HEK293 (cell line): ENCODE results near the gene EGFR.

Experiments used
- CTCF ChIP-seq: fragments of 450-650 bp; formaldehyde crosslinking; IDR thresholded peaks from 2 replicates; pipeline ENCODE4 v1.5.1; 2016; ENCODE audit warnings: missing biosample characterization, missing genetic modification characterization
- KLF17 ChIP-seq: fragments of 450-650 bp; formaldehyde crosslinking; IDR thresholded peaks from 2 replicates; pipeline ENCODE4 v1.5.1; 2016; ENCODE audit warnings: missing biosample characterization, missing genetic modification characterization
- PRDM10 ChIP-seq: fragments of 450-650 bp; formaldehyde crosslinking; IDR thresholded peaks from 2 replicates; pipeline ENCODE4 v1.5.1; 2016; ENCODE audit warnings: missing biosample characterization, missing genetic modification characterization
- PRDM6 ChIP-seq: fragments of 450-650 bp; formaldehyde crosslinking; IDR thresholded peaks from 2 replicates; pipeline ENCODE4 v1.5.1; 2017; ENCODE audit warnings: missing biosample characterization, missing genetic modification characterization
- REST ChIP-seq: fragments of 450-650 bp; formaldehyde crosslinking; IDR thresholded peaks from 2 replicates; pipeline ENCODE4 v1.5.1; 2016; ENCODE audit warnings: missing biosample characterization, missing genetic modification characterization
- ZBTB21 ChIP-seq: fragments of 450-650 bp; formaldehyde crosslinking; IDR thresholded peaks from 2 replicates; pipeline ENCODE4 v1.5.1; 2017; ENCODE audit warnings: missing biosample characterization, missing genetic modification characterization
- ZBTB48 ChIP-seq: fragments of 450-650 bp; formaldehyde crosslinking; IDR thresholded peaks from 2 replicates; pipeline ENCODE4 v1.5.1; 2016; ENCODE audit warnings: missing biosample characterization, missing genetic modification characterization
- ZNF221 ChIP-seq: fragments of 450-650 bp; formaldehyde crosslinking; IDR thresholded peaks from 2 replicates; pipeline ENCODE4 v1.5.1; 2017; ENCODE audit warnings: missing biosample characterization, missing genetic modification characterization, borderline replicate concordance
- ZNF280D ChIP-seq: fragments of 450-650 bp; formaldehyde crosslinking; IDR thresholded peaks from 2 replicates; pipeline ENCODE4 v1.5.1; 2016; ENCODE audit warnings: missing biosample characterization, missing genetic modification characterization
- ZNF530 ChIP-seq: fragments of 450-650 bp; formaldehyde crosslinking; IDR thresholded peaks from 2 replicates; pipeline ENCODE4 v1.5.1; 2016; ENCODE audit warnings: low read depth, missing biosample characterization, missing genetic modification characterization
- ZNF549 ChIP-seq: fragments of 450-650 bp; IDR thresholded peaks from 2 replicates; pipeline ENCODE4 v1.5.1; 2018; ENCODE audit warnings: missing biosample characterization, missing genetic modification characterization, mild to moderate bottlenecking, inconsistent platforms, moderate library complexity
- ZSCAN16 ChIP-seq: fragments of 450-650 bp; formaldehyde crosslinking; IDR thresholded peaks from 2 replicates; pipeline ENCODE4 v1.5.1; 2016; ENCODE audit warnings: missing biosample characterization, missing genetic modification characterization

GRCh38 chr7:55036950-55037736, 18.3 kb downstream of the EGFR start:
- TF ChIP-seq CTCF = no peak
- no peak for TF ChIP-seq PRDM6
- no peak for TF ChIP-seq ZNF221
- TF ChIP-seq ZSCAN16 (tag by site-specific recombination) = no peak
- TF ChIP-seq ZBTB21 (tag by site-specific recombination) = no peak
- TF ChIP-seq ZNF530 (tag by site-specific recombination) = no peak
- TF ChIP-seq KLF17 (tag by site-specific recombination) = no peak
- no peak for TF ChIP-seq ZBTB48 (tag by site-specific recombination)
- TF ChIP-seq REST (tag by site-specific recombination) = no peak
- no peak for TF ChIP-seq PRDM10 (tag by site-specific recombination)
- TF ChIP-seq ZNF280D (tag by site-specific recombination) = no peak
- TF ChIP-seq ZNF549 = no peak
